Heart left ventricle (tissue), 16 donors: Measurements from ENCODE around the gene ADAMTSL1. TPM values are rescaled to one million over a fixed set of nuclear protein-coding genes. Genes with fewer than 3 reads are reported as not detected.

Experiments
- ATAC-seq, 4 donors: fragments of 200-7000 bp; cut with Tn5 transposase; one replicate each; pipeline ENCODE4 v1.9.1; 2020 to 2022; ENCODE audit warnings: moderate library complexity in 4 of 4, mild to moderate bottlenecking in 3 of 4, moderate number of reproducible peaks in 1 of 4
- DNase-seq, 5 donors: peaks; one replicate each; pipeline ENCODE4 v3.0.0-alpha.2; 2020
- H3K27ac ChIP-seq, 12 donors: fragments of 200-600 bp; sonication (generic) in 4 of 12; one replicate each; pipeline versions ENCODE4 v1.5.0 to v1.8.0; 2016 to 2022; ENCODE audit warnings: mild to moderate bottlenecking in 2 of 12
- H3K27me3 ChIP-seq, 9 donors: fragments of 200-600 bp; sonication (generic) in 2 of 9; one replicate each; pipeline versions ENCODE4 v1.5.1 to v1.8.0; 2016 to 2022; ENCODE audit warnings: mild to moderate bottlenecking in 3 of 9
- H3K36me3 ChIP-seq, 9 donors: fragments of 200-600 bp; sonication (generic) in 2 of 9; one replicate each; pipeline versions ENCODE4 v1.5.0 to v1.8.0; 2018 to 2022; ENCODE audit warnings: mild to moderate bottlenecking in 2 of 9
- H3K4me1 ChIP-seq, 12 donors: fragments of 200-600 bp; sonication (generic) in 4 of 12; one replicate each; pipeline versions ENCODE4 v1.5.0 to v1.8.0; 2016 to 2022; ENCODE audit warnings: mild to moderate bottlenecking in 3 of 12
- H3K4me3 ChIP-seq, 12 donors: fragments of 200-600 bp; sonication (generic) in 4 of 12; one replicate each; pipeline versions ENCODE4 v1.5.0 to v1.8.0; 2017 to 2022; ENCODE audit warnings: mild to moderate bottlenecking in 9 of 12, moderate library complexity in 4 of 12
- H3K9me3 ChIP-seq, 12 donors: fragments of 200-600 bp; sonication (generic) in 4 of 12; one replicate each; pipeline versions ENCODE4 v1.5.0 to v1.8.0; 2016 to 2022; ENCODE audit warnings: mild to moderate bottlenecking in 1 of 12
- CTCF ChIP-seq, 12 donors: fragments of 200-600 bp; sonication (generic) in 4 of 12; IDR thresholded peaks; one replicate each; pipeline versions ENCODE4 v1.5.0 to v1.8.0; 2018 to 2022; ENCODE audit warnings: antibody characterized with exemption in 12 of 12, mild to moderate bottlenecking in 5 of 12
- POLR2A ChIP-seq, 2 donors: fragments of 450-650 bp; IDR thresholded peaks; one replicate each; pipeline ENCODE4 v1.6.1; 2017; ENCODE audit warnings: antibody characterized with exemption in 2 of 2, mild to moderate bottlenecking in 2 of 2, moderate library complexity in 2 of 2
- WGBS, 4 donors: extraction: QIAGEN DNeasy Blood & Tissue Kit in 2 of 4; methylation state at CpG; one replicate each; pipeline versions ENCODE4 v1.1.5 to v1.1.7; 2013 to 2018; 5-methylcytosine and 5-hydroxymethylcytosine counted together
- intact Hi-C, 10 donors: fragments of 100-400 bp; cut with DNase I; formaldehyde crosslinking; loops; one replicate each; pipeline versions ENCODE4 v1.11.1 to v1.14.2; 2022
- polyA plus RNA-seq, 2 donors: library from polyadenylated mRNA; stranded (reverse); fragments of 200-250 nt; gene quantifications; one replicate each; pipeline ENCODE4 v1.2.3, GENCODE V29; 2013
- total RNA-seq, 9 donors: library from RNA; depleted of rRNA in 2 of 9; stranded (reverse); fragments of >200 nt in 2 of 9; fragmentation: NEBNext Ultra II Directional in 3 of 9; extraction: Animal tissue kit (Norgen Biotek cat#: 25700) in 3 of 9; gene quantifications; one replicate each; pipeline versions ENCODE4 v1.1.0 to v1.2.4, GENCODE V29; 2016 to 2023
- donor health status: ischemic (EF 13 %, LVEDD 7.1; RV severe dilation, severe dysfunction).
- donor health status: healthy with polysubstance abuse.
- donor health status: DM: no; HTN: yes; CAD: no.
- donor health status: DM: no; HTN: no; CAD: no.
- donor health status: ischemic (EF 25% LVEDD 6.9; RV normal size, moderate dysfunction).
- donor health status: ischemic (EF 25% LVEDD 5.7; RV mildly dilated, moderate dysfunction).
- donor health status: healthy.
- donor health status: DM: yes; HTN: yes; CAD: no.
- donor health status: ischemic (EF 35%, LVEDD 5.7; RV mildly dilated, moderate dysfunction).
- donor health status: nonischemic (EF 11% LVEDD 7.7; RV severe dilation, severe dysfunction).
- donor health status: DM: yes; HTN: yes; CAD: no.
- donor health status: PGD.
- donor health status: ischemic (EF 29% LVEDD 5.4; RV normal size, mild dysfunction).
- donor health status: nonischemic (EF 23%, LVEDD 6.1; RV moderate dilation, normal function).

ADAMTSL1 gene
- total and polyA plus RNA-seq, 11 donors, result 0.46 to 4.7 (median 1.1) TPM

GRCh38 chr9:18903450-18903849 lies 429.5 kb downstream of the ADAMTSL1 start:
- H3K9me3 ChIP-seq, result peaks cover 0 to 35% (median 9%) of the 10 kb centered on the region in 12 donors
- ATAC-seq (no peak), DNase-seq (no peak)
- no peak overlapping the region for H3K27ac ChIP-seq
- no peak overlapping the region for H3K4me3 ChIP-seq
- H3K4me1 ChIP-seq, result no peaks in the 10 kb centered on the region
- H3K36me3 ChIP-seq, result no peaks in the 10 kb centered on the region
- no peak for TF ChIP-seq POLR2A (IDR thresholded peaks at IDR 0.05)
- TF ChIP-seq CTCF (IDR thresholded peaks at IDR 0.05), result no peak
- no peaks in the 10 kb centered on the region for H3K27me3 ChIP-seq
- intact Hi-C loops, result no loop called here
- 94 to 98% (median 96%) methylated on average over 2 of the region's 2 CpGs for WGBS, 4 donors

GRCh38 chr9:18905028-18905882 lies 431.3 kb downstream of the ADAMTSL1 start:
- Histone ChIP-seq H3K27me3 (no peaks in the 10 kb centered on the region), H3K4me1 (no peaks in the 10 kb centered on the region), H3K27ac (no peak overlapping the region), H3K36me3 (no peaks in the 10 kb centered on the region), H3K4me3 (no peak overlapping the region), H3K9me3 (peaks cover 0 to 31% (median 9%) of the 10 kb centered on the region in 12 donors)
- no peak for ATAC-seq
- WGBS, 4 donors, result 83 to 88% (median 87%) methylated on average over 10 to 11 of the region's 11 CpGs
- no peak for TF ChIP-seq CTCF (IDR thresholded peaks at IDR 0.05)
- no peak for TF ChIP-seq POLR2A (IDR thresholded peaks at IDR 0.05)
- intact Hi-C loops, result no loop called here
- DNase-seq, result no peak

- Histone ChIP-seq H3K27ac (no peak overlapping the region), H3K27me3 (no peaks in the 10 kb centered on the region), H3K9me3 (peaks cover 0 to 24% (median 9%) of the 10 kb centered on the region in 12 donors), H3K36me3 (no peaks in the 10 kb centered on the region), H3K4me3 (no peak overlapping the region), H3K4me1 (no peaks in the 10 kb centered on the region)
- intact Hi-C loops, result no loop called here
- WGBS, 4 donors, result 92 to 95% (median 94%) methylated on average over 9 of the region's 9 CpGs
- peak in 1 of 4 donors; percentile 20 for ATAC-seq
- no peak for DNase-seq
- TF ChIP-seq CTCF (IDR thresholded peaks at IDR 0.05) (no peak), POLR2A (IDR thresholded peaks at IDR 0.05) (no peak)
Observed at GRCh38 chr9:18905883-18906629, 432.1 kb downstream of the ADAMTSL1 start.
